Measurements from ENCODE around the gene UFSP1. TPM values are rescaled to one million over a fixed set of nuclear protein-coding genes. Genes with fewer than 3 reads are reported as not detected.
A peak's percentile ranks its signal among the peaks of the same experiment; 100 is the strongest.

The UFSP1 gene
- total RNA-seq, 6 donors from 2014 or later = 0.55 to 8.5 (median 4.8) TPM; not detected in 1

DNA sequence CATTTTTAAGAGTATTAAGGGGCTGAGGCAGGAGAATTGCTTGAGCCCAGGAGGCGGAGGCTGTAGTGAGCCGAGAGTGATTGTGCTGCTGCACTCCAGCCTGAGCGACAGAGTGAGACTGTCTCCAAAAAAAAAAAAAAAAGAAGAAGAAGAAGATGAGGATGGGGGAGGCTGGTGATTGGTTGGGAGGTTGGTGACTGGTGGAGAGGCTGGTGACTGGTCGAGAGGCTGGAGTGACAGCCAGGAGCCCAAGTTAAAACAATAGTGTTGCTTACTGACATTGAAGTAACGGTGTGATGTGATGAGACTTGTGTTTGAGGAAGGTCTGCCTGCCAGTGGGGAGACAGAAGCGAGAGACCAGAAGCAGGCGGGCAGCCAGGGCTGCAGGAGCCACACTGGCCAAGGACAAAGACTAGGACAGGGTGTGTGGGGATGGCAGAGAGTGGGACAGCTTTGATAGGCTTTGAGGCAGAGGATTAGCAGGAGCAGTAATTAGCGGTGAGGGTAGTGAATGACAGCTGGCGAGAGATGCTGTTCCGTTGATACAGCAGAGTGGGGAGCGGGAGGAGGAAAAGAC lies 9.7 kb downstream of the UFSP1 start:
- peaks cover 20 to 67% (median 44%) of the 10 kb centered on the region in 4 donors for H3K36me3 ChIP-seq

DNA sequence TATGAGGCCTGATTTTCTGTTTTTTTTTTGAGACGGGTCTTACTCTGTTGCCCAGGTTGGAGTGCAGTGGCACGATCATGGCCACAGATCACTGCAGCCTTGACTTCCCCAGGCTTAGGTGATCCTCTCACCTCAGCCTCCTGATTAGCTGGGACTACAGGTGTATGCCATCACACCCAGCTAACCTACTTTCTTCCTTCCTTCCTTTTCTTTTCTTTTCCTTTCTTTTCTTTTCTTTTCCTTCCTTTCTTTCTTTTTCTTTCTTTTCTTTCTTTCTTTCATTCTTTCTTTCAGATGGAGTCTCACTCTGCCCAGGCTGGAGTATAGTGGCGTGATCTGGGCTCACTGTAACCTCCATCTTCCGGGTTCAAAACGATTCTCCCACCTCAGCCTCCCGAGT lies 10.8 kb downstream of the UFSP1 start:
- peaks cover 18 to 61% (median 35%) of the 10 kb centered on the region in 4 donors for H3K36me3 ChIP-seq
- DNase-seq = no peak
- peaks cover 28 to 35% (median 31%) of the 10 kb centered on the region in 4 donors for H3K4me1 ChIP-seq
- no peak for ATAC-seq (ENCODE audit: low FRiP score in 2 of 2)
- no peak overlapping the region for H3K4me3 ChIP-seq
- 76 to 84% methylated on average over 6 of the region's 6 CpGs for WGBS, 2 donors
- TF ChIP-seq POLR2A (IDR thresholded peaks at IDR 0.05) (no peak), EP300 (IDR thresholded peaks at IDR 0.05) (no peak), POLR2AphosphoS5 (IDR thresholded peaks at IDR 0.05) (no peak), CTCF (IDR thresholded peaks at IDR 0.05) (no peak)
- H3K9me3 ChIP-seq = no peaks in the 10 kb centered on the region
- H3K27ac ChIP-seq = no peak overlapping the region
- H3K27me3 ChIP-seq = no peaks in the 10 kb centered on the region

More for the DNA sequence above, 9.7 kb downstream of the UFSP1 start:
- Histone ChIP-seq H3K4me1 (peaks cover 22 to 27% (median 24%) of the 10 kb centered on the region in 4 donors), H3K27ac (no peak overlapping the region), H3K4me3 (no peak overlapping the region), H3K27me3 (no peaks in the 10 kb centered on the region), H3K9me3 (no peaks in the 10 kb centered on the region)
- TF ChIP-seq POLR2AphosphoS5 (IDR thresholded peaks at IDR 0.05) (no peak), EP300 (IDR thresholded peaks at IDR 0.05) (no peak), CTCF (IDR thresholded peaks at IDR 0.05) (no peak), POLR2A (IDR thresholded peaks at IDR 0.05) (no peak)
- 79 to 82% methylated on average over 11 of the region's 11 CpGs for WGBS, 2 donors
- ATAC-seq (ENCODE audit: low FRiP score in 2 of 2) = no peak
- no peak for DNase-seq

GRCh38 chr7:100878013-100878412 lies 11.5 kb downstream of the UFSP1 start:
- WGBS, 2 donors = 73 to 82% methylated on average over 7 of the region's 7 CpGs
- no peak for TF ChIP-seq EP300 (IDR thresholded peaks at IDR 0.05)
- TF ChIP-seq POLR2AphosphoS5 (IDR thresholded peaks at IDR 0.05) = no peak
- no peak for TF ChIP-seq CTCF (IDR thresholded peaks at IDR 0.05)
- TF ChIP-seq POLR2A (IDR thresholded peaks at IDR 0.05) = no peak
- peaks cover 17 to 61% (median 32%) of the 10 kb centered on the region in 4 donors for H3K36me3 ChIP-seq

DNA sequence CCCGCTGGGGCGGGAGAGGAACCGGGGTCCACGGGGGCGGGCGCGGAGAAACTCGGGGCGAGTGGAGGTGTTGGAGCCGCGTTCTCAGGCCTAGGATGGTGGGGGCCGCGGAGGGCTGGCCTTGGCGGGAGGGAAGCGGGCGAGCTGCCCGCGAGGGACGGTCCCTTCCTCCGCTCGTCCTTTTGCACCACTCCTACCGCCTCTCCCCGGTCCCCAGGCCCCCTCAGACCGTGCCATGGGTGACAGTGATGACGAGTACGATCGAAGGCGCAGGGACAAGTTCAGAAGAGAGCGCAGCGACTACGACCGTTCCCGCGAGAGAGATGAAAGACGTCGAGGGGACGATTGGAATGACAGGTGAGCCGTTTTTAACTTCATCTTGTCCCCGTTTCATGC lies 14.2 kb downstream of the UFSP1 start:
- DNase-seq (no peak), ATAC-seq (ENCODE audit: low FRiP score in 2 of 2) (peak; percentile 56 to 60)
- Histone ChIP-seq H3K27me3 (no peaks in the 10 kb centered on the region), H3K27ac (peak overlapping the region; percentile 92 to 98 (median 96)), H3K4me3 (peak overlapping the region; percentile 93 to 100 (median 97)), H3K36me3 (peaks cover 10 to 56% (median 23%) of the 10 kb centered on the region in 4 donors), H3K4me1 (peaks cover 28 to 35% (median 31%) of the 10 kb centered on the region in 4 donors), H3K9me3 (no peaks in the 10 kb centered on the region)
- WGBS, 2 donors = 0 to 1% methylated on average over 20 to 37 of the region's 39 CpGs
- TF ChIP-seq EP300 (IDR thresholded peaks at IDR 0.05) (no peak), POLR2A (IDR thresholded peaks at IDR 0.05) (no peak), CTCF (IDR thresholded peaks at IDR 0.05) (no peak), POLR2AphosphoS5 (IDR thresholded peaks at IDR 0.05) (no peak)

More at GRCh38 chr7:100878013-100878412, 11.5 kb downstream of the UFSP1 start:
- no peaks in the 10 kb centered on the region for H3K27me3 ChIP-seq
- H3K9me3 ChIP-seq = no peaks in the 10 kb centered on the region
- no peak for ATAC-seq (ENCODE audit: low FRiP score in 2 of 2)
- no peak for DNase-seq
- peaks cover 28 to 35% (median 31%) of the 10 kb centered on the region in 4 donors for H3K4me1 ChIP-seq
- H3K27ac ChIP-seq = no peak overlapping the region
- H3K4me3 ChIP-seq = no peak overlapping the region
